HG02798 (cell line): ENCODE data around the gene CD27.
A peak's percentile ranks its signal among the peaks of the same experiment; 100 is the strongest.
"Not testable (repeated sequence)": the region's sequence is repeated elsewhere in the genome, so short reads cannot be mapped to it uniquely, and the experiment has no call there.

Experiments used
- ATAC-seq: cut with Tn5 transposase; IDR thresholded peaks from one replicate; pipeline ENCODE4 v1.9.1; 2021; ENCODE audit warnings: mild to moderate bottlenecking; ENCODE audit not compliant: unreplicated experiment, poor library complexity

Gene CD27

DNA sequence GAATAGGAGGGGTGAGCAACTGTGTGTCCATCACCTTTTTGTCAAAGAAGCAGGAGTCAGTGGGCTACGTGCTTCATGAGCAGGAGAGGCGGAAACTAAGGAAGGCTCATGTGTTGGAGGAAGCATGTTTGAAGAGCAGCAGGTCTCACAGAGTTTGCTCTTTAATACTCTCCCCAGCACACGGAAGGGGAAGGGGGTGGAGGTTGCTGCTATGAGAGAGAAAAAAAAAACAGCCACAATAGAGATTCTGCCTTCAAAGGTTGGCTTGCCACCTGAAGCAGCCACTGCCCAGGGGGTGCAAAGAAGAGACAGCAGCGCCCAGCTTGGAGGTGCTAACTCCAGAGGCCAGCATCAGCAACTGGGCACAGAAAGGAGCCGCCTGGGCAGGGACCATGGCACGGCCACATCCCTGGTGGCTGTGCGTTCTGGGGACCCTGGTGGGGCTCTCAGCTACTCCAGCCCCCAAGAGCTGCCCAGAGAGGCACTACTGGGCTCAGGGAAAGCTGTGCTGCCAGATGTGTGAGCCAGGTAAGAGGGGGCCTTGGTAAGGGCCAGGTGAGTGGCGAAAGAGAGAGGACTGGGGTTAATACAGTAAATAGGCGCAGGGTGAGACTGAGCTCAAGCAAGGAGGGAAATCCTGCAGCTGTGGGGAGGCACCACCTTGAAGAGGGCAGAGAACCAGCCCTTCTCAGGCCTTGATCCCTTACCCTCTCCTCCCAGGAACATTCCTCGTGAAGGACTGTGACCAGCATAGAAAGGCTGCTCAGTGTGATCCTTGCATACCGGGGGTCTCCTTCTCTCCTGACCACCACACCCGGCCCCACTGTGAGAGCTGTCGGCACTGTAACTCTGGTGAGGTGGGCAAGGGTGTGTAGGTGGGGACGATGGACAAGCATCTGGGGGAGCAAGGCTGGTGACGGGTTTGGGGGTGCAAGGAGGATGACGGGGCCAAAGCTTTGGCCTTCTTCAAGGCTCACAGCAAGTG lies at the start of gene CD27:
CD27 (plus strand) TSS at position 252 of the 985 bp plus-strand sequence; CDS start at position 393, 141 bp downstream.
- ATAC-seq, result no peak

- ATAC-seq, result no peak
These were observed 48.7 kb upstream of the CD27 start for GRCh38 chr12:6396031-6396430.

DNA sequence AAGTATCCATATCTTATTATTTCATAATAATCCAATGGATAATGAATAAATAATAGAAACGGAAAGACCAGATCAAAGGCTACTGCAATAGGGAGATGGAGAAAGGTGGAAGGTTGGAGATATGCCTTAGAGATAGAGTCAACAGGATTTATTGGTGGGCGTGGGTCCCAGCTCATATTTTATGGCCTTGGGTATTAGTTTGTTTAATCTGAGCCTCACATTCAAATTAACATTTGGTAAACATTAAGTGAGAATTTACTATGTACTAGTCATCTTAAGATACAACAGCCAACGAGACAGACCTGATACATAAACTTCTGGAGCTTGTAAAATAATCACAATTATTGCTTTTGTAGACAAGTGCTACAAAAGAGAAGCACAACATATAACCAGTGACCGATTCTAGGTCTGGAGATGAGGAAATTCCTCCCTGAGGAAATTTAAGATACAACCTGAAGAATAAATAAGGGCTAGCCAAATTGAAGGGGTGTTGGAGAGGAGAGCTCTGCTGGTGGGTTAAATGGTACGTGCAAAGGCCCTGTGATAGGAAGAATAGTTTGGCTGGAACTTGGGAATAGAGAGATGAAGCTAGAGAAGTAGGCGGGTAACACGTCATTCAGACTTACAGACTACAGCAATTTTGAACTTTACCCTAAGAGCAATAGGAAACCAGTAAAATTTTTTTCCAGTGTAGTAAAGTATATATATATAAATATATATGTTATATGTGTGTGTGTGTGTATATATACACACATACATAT lies 44.7 kb upstream of the CD27 start:
- no peak for ATAC-seq

GRCh38 chr12:6404390-6404789 lies 40.4 kb upstream of the CD27 start:
- ATAC-seq, result no peak

DNA sequence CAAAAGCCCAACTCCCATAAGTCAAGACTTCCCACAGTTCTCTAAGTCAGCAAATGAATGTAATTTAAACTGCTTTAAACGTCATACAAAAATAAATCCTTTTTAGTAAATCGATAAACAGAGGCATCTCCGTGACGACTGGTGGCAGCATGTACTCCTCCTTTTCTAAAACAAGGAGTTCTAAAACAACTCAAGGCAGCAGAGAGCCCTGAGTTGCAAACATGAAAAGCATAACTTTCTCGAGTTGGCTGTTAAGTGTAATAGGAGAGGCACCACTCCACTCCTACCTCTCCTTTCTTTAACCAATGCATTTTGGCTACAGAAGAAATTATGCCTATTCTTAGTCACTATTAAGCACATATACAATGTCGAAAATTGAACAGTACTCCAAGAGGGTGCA lies 38.8 kb upstream of the CD27 start:
- ATAC-seq, result no peak

GRCh38 chr12:6407236-6407954 lies 37.4 kb upstream of the CD27 start:
- ATAC-seq, result no peak

DNA sequence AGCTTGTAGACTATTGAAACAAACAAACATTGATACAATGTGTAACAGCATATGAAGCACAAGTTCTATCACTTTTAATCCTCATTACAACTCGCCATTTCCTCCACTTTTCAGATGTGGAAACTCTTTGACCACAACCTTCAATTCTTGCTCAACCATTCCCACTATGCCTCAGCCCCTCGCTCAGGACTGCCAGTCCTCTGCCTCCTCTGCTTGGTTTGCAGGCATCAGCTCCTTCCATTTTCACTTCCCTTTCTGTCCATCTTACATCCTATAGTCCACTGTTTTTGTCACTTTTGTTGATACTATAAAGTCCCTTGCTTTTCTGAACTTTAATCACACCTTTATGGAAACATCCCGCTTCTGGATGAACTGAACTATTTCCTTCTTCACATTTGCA lies 28.2 kb upstream of the CD27 start:
- ATAC-seq, result no peak

- ATAC-seq, result no peak
These were observed 26.0 kb upstream of the CD27 start for GRCh38 chr12:6418796-6419195.

DNA sequence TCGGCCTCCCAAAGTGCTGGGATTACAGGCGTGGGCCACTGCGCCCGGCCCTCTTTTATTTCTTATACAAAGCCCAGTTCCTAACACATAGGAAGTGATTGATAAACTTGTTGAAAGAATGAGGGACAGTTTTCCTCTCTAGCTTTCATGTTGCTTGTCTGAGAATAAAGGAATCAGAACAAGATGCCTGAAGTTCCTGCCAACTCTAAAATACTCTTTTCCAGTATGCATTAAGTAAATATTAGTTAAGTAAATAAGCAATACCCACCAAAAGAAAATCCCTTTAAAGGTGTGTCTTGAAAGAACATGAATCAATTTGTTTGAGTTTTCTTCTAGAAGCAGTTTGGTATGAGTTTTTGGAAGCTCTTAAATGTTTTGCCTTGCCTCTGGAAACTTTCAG lies 24.4 kb upstream of the CD27 start:
- no peak for ATAC-seq

- peak; percentile 46 for ATAC-seq
These were observed 21.3 kb upstream of the CD27 start for GRCh38 chr12:6423267-6424007.

DNA sequence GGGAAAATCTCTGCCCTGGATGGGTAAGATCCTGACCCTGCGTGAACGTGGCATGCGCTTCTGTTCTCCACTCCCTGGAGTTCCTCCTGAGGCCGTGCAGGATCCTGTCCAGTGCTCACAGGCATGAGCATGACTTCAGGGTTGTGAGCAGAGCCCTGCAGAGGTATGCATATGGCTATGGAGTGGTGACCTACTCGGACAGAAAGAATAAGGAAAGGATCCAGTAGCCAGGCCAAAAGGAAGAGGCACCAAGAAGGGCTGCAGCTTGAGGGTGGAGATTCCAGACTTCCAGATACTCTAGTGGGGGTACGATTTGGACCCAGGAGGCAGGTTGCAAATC lies 20.8 kb upstream of the CD27 start:
- ATAC-seq, result no peak

DNA sequence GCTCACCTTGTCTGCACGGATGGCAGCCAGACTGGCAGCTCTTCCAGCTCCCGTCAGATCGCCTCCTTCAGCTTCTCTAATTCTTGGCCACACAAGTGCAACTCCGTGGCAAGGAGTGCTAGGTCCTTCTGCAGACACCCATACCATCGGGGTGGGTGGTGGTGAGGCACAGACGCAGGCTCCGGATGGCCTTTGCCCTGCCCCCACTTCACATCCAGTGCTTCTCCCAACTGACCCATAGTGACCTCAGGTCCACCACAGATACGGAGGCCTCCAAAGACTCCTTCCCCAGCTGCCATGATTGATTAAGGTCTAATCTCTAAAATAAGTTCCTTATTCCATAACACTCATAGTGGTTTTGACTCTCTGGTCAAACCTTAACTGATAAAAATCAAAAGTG lies 19.9 kb upstream of the CD27 start:
- ATAC-seq, result no peak

- peak; percentile 31 for ATAC-seq
These were observed 18.9 kb upstream of the CD27 start for GRCh38 chr12:6425590-6426531.

DNA sequence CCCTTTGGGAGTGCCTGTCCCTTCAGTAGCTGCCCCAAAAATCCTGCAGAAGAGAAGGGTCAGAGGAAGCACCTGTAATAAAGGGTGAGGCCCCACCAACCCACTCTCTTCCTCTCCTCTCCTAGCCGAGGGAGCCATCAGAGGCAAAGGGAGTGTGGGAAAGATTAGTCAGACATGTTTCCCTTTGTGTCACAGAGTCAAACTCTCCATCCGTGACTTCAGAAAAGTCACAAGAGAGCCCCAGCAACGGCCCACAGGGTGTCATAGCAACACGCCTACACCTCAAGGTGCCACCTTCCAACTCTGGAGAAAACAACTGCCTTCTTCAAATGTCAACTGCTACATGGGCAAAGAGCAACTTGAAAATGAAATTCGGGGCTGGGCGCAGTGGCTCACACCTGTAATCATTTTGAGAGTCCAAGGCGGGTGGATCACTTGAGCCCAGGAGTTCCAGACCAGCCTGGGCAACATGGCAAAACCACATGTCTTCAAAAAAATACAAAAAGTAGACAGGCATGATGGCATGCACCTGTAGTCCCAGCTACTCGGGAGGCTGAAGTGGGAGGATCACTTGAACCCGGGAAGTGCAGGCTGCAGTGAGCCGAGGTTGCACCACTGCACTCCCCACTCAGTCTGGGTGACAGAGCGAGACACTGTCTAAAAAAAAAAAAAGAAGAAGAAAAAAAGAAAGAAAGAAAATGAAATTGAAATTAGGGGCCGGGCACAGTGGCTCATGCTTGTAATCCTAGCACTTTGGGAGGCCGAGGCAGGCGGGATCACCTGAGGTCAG lies 17.7 kb upstream of the CD27 start:
- ATAC-seq, result peak; percentile 72

GRCh38 chr12:6427796-6428195 lies 17.0 kb upstream of the CD27 start:
- not testable (repeated sequence) for ATAC-seq

DNA sequence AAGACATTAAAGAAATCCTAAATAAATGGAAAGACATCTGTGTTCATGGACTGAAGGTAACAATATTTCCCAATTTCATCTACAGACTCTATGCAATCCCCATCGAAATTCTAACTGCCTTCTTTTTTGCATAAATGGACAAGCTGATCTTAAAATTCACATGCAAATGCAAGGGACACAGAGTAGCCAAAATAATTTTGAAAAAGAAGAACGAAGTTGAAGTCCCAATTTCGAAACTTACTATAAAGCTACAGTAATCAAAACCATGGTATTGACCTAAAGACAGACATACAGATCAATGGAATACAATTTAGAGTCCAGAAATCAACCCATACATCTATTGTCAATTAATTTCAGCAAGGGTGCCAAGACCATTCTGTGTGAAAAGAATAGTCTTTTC lies 16.4 kb upstream of the CD27 start:
- ATAC-seq, result no peak

DNA sequence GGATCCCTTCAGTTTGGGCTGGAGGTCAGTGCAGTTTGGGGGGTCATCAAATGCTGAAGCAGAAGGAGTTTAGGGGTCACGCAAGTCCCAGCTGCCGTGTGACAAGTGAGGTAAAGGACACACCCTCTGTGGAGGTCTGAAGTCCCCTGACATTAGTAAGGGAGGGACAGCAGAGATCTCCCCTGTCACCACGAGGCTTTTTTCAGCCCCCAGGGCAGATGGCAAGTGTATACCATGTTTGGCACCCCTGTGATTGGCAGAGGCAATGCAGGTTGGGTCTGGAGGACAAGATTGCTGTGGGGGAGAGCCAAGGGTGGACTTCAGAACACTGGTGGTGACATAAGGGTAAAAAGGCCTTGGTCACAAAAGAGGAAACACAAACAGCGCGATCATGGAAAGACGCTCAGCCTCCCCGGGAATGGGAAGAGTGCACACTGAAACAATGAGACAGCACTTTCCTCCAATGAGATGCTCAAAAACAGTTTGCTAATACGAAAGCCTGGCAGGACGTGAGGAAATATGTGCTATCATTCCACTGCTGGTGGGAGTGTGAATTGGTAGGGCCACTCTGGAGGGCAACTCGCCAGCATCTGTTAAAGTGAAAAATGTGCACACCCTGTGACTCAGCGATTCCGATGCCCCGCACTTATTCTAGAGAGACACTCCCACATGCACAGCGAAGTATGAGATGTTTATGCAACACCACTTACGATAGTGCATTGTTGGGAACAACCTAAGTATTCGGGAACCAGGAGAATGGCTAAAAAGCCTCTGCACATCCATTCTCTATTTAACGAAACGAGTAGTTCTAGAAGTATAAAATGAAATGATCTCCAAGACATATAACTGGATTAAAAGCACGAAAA lies 14.4 kb upstream of the CD27 start:
- ATAC-seq, result no peak
